NAMALWA (cell line): Measurements from ENCODE around the gene RBPMS2.
A peak's percentile ranks its signal among the peaks of the same experiment; 100 is the strongest.

Experiments
- DNase-seq: peaks from one replicate; pipeline ENCODE4 v3.0.0-alpha.2; 2015; ENCODE audit warnings: low spot score

Gene RBPMS2

DNA sequence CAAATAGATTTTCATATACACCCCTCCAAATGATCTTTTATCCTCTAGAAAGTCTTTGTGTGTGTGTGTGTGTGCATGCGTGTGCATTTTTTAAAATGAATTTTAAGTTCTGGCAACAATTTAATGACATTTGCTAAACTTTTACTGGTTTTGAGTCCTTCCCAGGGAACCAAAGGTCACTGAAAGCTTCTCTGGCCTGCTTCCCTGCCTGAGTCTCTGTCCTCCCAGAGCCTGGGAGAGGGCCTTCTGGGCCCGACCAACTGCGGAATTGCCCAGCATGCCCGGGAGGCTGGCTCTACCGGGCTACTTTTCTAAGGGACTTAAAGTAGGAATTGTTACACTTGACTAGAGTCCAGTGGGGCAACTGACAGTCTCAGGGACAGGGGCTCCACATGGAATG is 7.4 kb upstream of the RBPMS2 start:
- DNase-seq, result no peak

DNA sequence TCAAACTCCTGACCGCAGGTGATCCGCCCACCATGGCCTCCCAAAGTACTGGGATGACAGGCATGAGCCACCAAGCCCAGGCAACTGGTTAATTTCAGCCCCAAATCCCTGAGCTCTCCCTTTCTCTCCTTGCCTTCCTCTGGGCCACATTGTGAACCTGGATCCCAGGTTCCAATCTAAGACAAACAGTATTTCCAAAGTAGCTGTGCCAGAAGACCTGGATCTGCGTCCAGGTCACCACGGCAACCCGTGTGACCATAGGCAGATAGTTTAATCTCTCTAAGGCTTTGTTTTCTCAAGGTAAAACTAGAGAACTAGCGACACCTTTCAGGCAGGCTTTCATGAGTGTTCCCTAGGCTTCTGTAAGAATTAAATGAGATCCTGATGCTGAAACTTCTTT is 5.9 kb upstream of the RBPMS2 start:
- DNase-seq, result no peak

DNA sequence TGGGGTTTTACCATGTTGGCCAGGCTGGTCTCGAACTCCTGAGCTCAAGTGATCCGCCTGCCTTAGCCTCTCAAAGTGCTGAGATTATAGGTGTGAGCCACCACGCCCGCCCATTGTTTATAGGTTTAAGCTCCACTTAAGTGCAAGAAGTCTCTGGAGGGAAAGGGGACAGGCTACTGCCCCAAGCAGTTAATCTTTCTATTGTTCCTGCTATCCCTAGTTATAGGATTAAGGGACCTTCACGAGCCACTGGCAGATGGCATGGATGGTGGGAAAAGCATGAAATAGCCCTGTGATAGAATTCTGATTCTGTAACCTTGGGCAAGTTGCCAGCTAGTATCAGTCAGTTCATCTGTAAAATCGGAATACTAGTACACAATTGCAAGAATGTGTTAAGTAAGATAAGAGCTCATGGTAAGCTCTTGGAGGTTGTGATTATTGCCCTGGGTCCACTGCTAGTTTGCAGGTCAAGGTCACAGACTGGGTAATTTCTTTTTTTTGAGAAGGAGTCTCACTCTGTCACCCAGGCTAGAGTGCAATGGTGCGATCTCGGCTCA is 5.3 kb upstream of the RBPMS2 start:
- DNase-seq, result no peak

DNA sequence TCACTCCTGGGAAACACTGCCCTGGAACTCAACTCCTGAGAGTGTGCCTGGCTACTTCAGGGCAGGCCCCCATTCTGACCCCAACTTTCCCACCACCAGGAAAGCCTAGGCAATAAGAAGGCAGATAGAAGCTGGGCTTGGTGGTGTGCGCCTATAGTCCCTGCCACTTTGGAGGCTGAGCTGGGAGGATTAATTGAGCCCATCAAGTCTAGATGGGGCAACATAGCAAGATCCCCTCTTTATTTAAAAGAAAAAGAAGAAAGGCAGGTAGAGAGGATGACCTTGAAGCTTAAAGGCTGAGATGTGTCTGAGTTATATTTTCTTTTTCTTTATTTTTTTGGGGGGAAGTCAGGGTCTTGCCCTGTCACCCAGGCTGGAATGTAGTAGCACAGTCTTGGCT is 4.2 kb upstream of the RBPMS2 start:
- no peak for DNase-seq

DNA sequence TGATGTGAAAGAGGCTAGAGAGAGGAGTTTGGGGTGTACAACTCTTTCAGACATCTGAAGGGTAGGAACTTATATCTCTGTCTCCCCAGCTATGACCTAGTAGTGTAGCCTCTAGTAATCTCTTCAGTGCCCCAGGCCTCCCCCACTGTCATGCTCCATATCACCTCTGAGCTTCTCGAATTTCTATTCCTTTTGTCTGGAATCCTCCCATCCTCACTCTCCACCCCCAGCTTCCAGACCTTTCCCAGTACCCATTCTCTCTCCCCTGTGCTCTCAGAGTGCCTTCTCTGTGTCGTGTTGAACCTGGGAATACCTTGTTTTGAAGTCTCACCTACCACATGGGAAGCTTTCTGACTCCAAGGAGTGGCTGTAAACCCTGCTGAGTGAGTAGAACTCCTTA is 3.6 kb upstream of the RBPMS2 start:
- DNase-seq, result no peak

DNA sequence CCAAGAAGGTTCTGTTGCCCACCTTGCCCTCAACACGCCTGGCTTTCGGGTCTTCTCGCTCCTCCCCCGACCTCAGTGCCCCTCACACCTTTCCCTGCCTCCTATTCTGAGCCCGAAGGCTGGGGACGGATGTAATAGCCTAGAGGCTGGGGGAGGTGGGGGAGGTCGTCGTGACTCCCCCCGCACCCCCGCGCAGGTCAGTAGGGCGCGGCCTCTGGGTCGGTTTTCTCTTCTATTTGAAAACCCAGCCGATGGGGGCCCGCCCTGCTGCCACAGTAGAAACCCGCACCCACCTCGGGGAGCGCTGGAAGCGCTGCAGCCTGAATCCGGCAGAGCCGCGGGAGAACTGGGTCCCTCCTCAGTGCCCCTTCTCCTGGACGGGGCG is 1.0 kb upstream of the RBPMS2 start:
- DNase-seq, result no peak

DNA sequence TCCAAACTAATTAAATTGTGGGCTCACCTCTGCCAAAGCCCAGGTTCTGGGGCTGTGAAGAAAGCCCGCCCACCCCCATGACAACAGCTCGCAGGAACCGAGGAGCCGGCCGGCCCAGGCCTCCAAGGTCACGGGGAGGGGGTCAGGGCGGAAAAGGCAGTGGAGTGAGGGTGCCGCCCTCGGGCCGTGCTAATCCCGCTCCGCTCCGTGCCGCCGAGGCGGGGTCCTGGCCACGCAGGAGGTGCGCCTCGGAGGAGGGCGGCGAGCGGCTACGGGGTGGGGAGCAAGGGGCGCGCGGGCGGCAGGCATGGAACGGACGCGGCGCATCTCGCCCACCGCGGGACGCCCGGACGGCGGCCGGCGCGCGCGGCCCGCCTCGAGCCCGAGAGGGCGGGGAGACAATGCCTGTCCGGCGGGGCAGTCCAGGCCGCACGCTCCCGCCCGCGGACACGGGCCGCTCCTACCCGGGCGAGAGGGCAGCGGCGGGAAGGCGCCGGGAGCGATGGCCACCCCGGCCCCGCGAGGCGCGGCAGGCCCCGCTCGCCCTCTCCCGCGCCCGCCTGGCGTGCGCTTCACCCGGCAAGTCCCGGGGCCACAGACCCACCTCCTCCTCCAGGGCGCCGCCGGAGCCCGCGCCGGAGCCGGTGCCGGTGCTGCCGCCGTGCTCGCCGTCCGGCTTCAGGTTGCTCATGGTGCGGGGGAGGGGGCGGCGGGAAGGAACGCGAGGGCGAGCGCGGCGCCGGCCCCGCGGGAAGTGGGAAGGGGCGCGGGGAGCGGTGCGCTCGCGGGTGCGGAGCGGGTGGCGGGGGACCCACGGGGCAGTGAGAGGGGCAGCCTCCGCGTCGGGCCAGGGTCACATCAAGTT is 528 bp downstream of the RBPMS2 start:
- no peak for DNase-seq

DNA sequence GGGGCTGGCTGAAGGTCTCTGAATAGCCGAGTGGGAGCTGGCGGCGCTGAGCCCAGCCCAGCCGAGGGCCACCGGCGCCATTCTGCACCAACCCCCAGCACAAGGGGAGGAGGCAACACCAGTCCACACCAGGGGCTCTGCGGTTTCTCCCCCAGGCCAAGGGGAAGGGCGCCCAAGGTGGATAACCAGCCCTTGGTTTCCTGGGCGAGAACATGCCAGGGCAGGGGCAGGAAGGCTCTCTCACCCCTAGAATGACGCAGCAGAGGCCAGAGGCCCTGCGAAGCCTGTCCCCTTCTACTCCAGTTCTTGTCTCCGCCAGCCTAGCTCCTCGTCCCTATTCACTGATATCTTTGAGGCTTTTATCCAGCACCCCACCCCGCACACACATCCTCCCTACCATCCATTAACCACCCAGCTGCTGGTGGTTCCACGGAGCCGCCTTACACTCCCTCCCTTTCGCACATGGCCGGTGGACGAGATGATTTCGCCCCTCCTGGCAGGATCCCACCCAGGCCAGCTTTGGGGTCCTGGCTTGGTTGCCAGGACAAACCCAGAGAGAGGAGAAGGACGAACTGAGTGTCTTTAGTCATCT is 1.3 kb downstream of the RBPMS2 start:
- DNase-seq, result no peak

DNA sequence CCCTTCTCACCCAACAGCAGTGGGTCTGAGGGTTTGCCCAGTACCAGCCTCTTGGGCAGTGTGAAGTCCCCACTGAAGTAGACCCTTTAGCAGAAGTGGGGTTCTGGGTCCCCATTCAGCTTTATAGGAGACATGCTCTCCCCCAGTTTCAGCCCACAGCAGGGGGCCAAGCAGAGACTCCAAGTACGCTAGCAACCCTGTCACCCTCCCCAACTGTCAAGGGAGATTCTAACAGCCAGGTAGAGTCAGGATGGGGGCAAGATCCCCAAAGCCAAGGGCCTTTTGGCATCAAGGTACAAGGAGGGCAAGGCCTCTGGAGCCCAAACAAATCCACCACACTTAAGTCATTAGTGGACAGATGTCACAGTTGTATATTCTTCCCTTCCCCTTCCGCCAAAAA is 1.8 kb downstream of the RBPMS2 start:
- no peak for DNase-seq

DNA sequence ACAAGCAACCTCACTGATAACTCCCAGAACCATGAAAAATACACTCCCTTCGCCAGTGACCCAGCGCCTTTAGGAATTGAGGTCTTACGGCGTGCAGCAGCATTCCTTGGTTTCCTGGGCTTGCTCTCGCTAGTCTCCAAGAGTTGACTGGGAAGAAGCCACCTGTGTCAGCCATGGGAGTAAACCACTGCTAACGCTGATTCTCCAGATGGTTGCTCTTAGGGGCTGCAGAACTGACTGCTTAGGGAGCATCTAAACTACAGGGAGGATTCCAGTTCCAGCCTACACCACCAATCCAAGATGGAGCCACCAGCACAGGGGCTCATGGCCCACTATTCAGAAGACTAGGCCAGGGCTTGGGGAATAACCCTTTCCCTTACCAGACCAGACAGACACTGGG is 2.4 kb downstream of the RBPMS2 start:
- DNase-seq, result no peak

DNA sequence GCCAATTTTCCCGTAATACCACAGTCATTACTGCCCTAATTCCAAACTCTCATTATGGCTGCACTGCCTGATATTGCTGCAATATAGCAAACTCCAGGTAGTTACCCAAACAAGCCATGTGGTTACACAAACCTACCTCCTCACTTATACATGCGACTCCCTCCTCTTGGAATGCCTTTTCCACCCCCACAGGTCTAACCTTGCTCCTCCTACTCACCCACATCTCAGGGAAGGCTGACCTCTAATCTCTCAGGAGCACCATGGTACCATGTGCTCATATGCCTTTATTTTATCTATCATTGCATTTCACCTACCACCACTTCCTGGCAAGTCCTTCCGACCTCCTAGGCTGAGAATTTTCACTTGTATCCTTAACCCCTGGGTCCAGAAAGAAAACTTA is 2.9 kb downstream of the RBPMS2 start:
- DNase-seq, result no peak

DNA sequence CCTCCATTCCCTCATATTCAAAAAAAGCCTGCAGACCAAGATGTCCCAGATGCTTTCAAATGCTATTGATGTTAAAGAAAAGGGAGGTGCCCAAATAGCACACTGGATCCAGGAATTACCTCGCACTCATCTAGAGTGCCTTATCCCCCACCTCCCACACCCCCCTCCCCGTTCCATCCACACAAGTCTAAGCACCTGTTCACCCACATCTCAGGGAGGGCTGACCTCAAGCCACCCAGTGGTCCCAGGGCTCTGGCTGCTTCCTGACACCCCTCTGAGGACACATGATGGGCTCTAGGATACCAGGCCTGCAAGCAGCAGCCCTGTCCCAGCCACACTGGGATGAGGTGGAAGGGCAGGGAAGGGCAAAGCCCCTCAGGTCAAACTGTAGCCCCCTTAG is 4.8 kb downstream of the RBPMS2 start:
- no peak for DNase-seq

DNA sequence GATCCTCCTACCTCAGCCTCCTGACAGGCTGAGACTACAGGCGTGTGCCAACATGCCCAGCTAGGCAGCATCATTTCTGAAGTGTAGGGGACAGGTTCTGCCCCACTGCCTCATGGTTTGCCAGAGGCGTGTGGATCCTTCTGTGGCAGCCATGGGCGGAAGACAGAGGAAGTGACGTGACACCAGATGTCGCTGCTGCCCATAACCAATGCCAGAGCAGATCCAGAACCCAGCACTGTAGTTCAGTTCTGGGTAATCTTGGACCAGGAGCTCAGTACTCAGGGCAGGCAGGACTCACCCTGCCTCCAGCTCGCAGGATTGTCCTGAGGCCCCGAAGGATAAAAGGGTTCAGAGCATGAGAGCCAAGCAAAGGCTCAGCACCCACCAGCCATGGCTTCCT is 8.2 kb downstream of the RBPMS2 start:
- DNase-seq, result no peak

DNA sequence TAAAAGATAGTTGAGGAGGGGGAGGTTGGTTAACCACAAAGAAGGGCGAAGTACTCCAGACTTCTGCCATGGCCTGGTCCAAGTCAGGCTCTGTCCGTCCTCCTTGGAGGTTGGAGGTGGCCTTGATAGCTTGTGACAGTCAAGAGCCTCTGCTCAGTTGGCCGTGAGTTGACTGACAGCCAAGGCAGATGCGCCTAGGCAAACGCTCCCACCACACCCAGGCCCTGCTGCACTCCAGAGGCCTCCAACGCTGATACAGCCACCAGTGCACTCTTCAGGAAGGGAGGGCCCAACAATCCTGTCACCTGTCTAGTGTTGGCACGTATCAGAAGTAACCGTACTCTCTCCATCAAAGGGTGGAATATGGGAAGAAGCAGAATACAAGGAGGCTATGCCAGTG is 9.3 kb downstream of the RBPMS2 start:
- no peak for DNase-seq

DNA sequence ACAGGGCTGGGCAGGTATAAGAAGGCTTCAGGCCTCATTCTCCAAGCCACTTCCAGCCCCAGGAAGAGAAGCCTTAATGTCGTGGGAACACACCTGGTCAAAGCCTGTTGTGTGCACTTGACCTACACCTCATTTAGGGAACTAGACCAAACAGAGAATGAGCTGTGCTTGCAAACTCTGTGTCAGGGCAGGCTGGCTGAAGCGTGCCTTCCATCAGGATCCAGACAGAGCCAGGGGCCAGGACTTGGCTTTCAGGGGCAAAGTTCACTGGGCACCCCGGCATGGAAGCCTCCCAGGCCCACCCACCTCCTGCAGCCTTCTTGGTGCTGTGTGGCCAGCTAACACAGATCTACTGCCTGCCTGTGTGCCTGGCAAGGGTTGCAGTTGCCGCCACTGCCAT is 11.5 kb downstream of the RBPMS2 start:
- no peak for DNase-seq

DNA sequence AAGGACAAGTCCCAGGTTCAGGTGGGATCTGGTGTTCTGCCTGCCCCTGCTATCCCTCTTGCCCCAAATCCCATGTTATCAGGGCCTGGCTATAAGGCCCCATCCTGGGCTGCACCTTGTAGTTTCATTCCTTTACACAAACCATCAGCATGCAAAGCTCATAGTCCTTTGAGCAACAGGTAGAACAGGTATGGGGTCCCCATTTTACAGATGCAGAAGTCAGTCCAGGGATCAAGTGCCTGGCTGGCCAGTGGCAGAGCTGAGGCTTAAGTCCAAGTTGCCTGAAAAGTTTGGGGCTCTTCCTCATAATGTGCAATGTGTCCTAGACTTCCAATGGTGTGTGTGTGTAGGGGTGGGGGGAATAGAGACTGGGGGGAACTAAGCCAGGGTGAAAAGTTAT is 11.9 kb downstream of the RBPMS2 start:
- no peak for DNase-seq

DNA sequence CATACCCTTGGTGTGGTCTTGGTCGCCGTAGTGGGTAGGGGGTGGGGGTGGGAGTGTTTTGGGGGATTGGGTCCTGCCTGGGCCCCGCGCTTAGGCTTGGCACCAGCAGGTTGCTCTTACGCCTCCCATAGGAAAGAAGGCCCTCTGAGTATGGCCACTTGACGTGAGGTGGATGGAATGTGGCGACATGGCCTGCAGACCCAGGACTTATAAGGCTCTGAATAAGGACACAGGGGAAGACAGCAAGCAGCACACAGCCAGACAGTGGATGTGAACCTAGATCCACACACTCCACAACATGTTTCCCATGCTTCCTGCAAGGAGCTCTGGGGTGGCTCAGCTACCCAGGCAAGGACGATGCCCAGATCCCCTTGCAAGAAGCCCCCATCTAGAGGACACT is 12.4 kb downstream of the RBPMS2 start:
- no peak for DNase-seq

DNA sequence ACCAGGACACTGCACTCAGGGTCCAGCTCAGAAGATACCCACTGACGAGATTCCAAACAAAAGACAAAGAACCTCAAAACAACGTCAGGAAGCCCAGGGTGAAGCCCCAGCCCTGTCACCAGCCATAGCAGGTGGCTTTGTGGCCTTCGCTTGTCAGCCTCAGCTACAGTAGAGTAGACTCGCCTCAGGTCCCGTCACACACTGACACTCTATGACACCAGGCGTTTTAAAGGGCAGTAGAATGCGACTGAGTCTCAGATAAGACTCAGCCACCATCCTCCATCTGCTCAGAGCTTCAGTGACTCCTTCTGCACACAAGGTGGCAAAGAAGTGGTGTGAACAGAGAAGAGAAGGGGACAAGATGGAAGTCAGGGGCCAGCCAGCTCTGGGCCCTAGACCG is 12.8 kb downstream of the RBPMS2 start:
- DNase-seq, result no peak

DNA sequence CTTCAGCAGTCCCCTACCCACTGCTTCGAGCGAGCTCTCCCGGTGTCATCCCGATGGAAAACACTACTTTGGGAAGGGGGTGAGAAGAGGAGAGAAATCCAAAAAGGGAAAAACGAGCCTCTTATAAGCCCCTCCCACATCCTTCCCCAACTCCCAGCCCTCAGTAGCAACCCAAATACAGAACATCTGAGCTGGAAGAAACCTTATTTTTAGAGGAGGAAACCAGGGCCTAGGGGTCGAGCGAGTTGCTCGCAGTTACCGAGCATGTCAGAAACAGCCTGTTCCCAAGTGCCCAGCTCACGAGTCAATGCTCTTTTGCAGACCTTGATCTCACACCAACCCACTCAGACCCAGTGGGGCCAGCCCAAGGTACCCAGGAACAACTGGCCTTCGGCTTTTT is 14.2 kb downstream of the RBPMS2 start:
- DNase-seq, result no peak

DNA sequence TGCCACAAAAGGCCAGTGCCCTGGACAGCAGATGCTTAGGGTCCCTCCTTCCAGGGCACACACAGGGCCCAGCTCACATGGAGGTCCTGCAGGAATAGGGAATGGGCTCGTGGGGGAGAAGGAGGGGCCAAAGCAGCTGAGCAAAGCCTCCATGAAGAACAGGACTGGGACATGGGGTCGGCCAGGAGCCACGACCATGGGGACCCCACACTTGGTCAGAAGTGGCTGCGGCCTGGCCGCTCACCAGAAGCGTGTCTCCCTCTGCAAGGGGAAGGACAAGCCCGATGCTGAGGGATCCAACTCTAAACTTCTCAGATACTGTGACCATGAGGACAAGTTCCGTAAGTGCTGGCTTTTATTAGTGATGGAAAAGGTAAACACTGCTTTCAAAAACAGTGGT is 15.3 kb downstream of the RBPMS2 start:
- DNase-seq, result no peak

DNA sequence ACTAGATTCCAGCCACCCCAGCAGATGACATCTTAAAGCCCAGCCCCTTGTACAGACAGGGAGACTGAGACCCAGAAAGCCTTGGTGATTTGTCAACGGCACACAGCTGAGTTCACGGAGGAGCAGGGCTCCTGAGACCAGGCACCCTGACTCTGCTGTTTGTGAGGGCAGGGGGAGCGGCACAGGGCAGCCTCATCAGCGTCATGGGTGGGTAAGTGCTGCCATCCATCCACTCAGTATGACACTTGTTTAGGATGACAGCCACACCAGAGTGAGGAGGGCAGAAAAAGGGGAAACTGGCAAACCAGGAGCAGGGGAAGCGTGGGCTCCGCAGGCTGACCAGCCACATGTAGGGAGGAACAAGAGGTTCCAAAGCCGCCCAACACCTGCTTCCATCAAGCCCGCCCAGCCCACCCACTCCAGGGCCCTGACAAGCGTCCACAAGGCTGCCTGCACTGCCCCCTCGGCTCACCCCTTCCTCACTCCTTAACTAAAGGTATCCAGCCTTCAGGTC is 19.9 kb downstream of the RBPMS2 start:
- no peak for DNase-seq

DNA sequence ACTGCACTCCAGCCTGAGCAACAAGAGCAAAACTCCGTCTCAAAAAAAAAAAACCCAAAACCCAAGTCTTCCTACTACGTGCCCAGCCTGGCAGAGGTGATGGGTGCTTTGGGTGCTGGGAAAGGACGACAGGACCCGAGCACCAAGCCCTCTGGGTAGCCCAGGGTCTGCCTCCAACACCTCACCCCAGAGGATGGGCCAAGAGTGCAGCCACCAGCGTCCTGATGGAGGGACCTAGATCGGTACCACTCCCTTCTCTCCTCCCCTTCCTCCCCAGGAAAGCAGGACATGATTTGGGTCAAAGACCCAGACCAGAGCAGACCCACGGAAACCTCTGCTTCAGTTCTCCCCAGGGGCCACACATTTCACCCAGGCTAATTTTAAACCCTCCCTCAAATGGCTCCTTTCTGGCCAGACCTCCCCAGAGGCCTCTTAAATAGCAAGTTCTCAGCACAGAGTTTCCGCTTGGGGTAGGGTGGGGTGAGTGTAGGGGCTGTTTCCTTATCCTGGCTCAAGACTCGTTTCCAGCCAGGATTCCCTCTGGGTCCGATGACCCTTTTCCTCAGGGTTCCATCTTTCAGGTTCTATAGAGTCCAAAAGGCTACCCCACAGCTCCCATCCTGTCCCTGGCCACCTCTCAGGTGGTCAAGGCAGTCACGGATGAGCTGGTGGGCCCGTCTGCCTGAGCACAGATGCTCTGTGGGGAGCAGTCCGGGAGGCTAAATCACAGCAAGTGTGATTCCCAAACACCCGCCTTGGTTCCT is 20.5 kb downstream of the RBPMS2 start:
- peak; percentile 62 for DNase-seq
